Esophagus squamous epithelium (tissue), 4 donors: ENCODE results near the gene PPARG.

Experiments used
- POLR2A ChIP-seq, 4 donors: fragments of 450-650 bp; IDR thresholded peaks; one replicate each; pipeline ENCODE4 v1.6.1; 2017; ENCODE audit warnings: antibody characterized with exemption in 4 of 4, mild to moderate bottlenecking in 4 of 4, moderate library complexity in 3 of 4
- TF ChIP-seq, protein P1 (sequence below), 6 experiments: fragments of 450-650 bp in 4 of 6; fragments of 200-600 bp in 2 of 6; sonication (generic) in 2 of 6; IDR thresholded peaks; one replicate each; pipeline ENCODE4 v1.5.1; 2016 to 2019; ENCODE audit warnings: antibody characterized with exemption in 6 of 6, mild to moderate bottlenecking in 4 of 6, moderate library complexity in 4 of 6

- TF ChIP-seq, protein P1, sequence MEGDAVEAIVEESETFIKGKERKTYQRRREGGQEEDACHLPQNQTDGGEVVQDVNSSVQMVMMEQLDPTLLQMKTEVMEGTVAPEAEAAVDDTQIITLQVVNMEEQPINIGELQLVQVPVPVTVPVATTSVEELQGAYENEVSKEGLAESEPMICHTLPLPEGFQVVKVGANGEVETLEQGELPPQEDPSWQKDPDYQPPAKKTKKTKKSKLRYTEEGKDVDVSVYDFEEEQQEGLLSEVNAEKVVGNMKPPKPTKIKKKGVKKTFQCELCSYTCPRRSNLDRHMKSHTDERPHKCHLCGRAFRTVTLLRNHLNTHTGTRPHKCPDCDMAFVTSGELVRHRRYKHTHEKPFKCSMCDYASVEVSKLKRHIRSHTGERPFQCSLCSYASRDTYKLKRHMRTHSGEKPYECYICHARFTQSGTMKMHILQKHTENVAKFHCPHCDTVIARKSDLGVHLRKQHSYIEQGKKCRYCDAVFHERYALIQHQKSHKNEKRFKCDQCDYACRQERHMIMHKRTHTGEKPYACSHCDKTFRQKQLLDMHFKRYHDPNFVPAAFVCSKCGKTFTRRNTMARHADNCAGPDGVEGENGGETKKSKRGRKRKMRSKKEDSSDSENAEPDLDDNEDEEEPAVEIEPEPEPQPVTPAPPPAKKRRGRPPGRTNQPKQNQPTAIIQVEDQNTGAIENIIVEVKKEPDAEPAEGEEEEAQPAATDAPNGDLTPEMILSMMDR (IDR thresholded peaks at IDR 0.05): no peak
- TF ChIP-seq POLR2A (IDR thresholded peaks at IDR 0.05): no peak
Observed at GRCh38 chr3:12379640-12380429, 91.0 kb downstream of the PPARG start.
